Fibroblast of peridontal ligament (primary cell): ENCODE data around the gene ENPP6.

Source experiments
- DNase-seq: peaks from one replicate; pipeline ENCODE4 v3.0.0-alpha.2; 2010; ENCODE audit errors: extremely low read depth

Gene ENPP6

DNA sequence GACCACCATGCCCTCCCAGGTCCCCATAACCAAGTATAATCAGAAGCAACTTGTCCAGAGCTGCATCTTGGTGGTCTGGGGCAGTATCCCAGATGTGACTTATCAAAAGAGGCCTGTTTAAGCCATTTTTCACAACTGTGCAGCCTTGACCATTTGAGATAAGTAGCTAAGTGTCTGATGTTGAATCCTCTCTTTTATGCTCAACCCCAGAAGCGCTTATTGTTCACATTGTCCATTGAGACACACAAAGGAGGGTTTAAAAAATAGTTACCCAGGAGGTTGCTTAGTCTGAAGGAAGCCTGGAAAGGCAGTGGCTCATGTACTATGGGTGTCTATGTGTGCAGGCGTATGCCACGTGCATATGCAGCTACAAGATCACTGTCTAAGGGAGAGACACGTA lies 27.0 kb downstream of the ENPP6 start:
- no peak for DNase-seq

DNA sequence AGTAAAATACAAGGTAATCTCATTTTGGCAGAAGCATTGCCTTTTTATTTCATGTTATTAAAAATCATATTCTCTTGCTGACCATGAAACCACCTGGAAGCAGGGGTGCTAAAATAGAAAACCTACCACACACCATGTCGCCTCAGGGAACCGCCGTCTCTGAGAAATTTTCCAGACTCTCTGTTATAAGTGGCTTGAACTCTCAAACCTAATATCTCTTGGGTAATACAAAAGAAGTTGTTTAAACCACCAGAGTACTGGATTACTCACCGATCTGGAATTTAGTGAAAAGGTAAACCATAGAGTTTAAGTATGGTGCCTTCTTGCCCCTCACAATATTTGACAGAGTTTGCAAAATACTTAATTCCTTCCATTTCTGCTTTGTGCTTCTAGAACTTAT lies 27.7 kb downstream of the ENPP6 start:
- DNase-seq: no peak

GRCh38 chr4:184188443-184189400 lies 29.0 kb downstream of the ENPP6 start:
- DNase-seq: no peak

DNA sequence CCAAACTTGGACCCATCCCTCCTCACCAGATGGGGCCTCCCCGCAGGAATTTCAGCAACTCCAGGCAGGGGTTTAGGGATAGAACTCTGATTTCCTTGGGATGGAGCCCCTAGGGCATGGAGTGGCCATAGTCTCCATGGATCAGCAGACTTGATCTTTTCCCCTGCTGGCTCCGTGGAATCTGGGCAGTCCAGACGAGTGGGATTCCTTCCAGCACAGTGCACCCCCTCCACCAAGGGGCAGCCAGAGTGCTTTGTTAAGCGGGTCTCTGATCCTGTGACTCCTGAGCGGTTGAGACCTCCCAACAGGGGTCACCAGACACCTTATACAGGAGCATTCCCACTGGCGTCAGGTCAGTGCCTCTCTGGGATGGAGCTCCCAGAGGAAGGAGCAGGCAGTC lies 40.4 kb downstream of the ENPP6 start:
- DNase-seq: no peak

GRCh38 chr4:184174571-184175488 lies 42.8 kb downstream of the ENPP6 start:
- DNase-seq: no peak

DNA sequence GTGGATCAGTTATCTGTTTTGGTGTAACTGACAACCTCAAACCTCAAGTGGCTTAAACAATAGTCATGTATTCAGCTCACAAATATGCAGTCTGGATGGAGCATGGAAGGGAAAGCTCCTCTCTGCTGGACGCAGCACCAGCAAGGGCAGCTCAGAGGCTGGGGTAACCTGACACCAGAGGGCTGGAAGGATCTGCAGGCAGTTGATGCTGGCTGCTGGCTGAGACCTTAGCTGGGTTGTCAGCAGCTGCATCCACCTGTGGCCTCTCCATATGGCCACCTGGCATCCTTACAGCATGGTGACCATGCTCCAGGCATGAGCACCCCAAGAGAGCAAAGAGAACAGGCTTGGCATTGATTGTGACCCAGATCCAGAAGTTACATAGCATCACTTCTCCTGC lies 46.7 kb downstream of the ENPP6 start:
- peak; percentile 41 for DNase-seq

DNA sequence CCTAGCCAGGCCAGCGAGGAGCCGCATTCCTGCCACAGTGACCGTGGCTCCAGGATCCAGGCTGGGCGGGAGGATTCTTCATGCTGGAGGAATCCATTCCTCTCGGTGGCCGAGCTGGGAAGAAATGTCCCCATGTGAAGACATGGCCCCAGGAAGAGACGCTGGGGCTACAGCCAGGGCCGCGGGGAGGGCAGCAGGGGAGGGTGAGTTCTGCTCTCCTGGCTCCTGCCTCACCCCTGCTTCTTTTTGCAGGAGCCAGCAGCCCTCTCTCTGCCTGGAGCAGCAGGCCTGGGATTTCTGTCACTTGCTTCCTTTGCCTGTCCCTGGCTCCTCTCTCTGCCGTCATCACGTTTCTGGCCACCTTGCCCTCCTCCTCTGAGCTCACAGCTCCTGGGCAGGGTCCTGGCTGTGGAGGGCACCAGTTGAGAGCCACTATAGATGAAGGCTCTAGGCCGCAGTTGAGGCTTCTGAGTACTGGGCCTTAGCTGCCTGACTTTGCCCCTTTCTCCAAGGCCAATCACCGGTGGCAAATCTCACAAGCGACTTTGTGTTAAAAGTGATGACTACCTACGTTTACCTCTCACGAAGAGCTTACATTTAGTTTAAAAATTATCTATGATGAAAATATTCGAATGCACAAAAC lies 48.3 kb downstream of the ENPP6 start:
- DNase-seq: no peak

- peak; percentile 55 for DNase-seq
Observed at GRCh38 chr4:184168406-184169019, 49.2 kb downstream of the ENPP6 start.

DNA sequence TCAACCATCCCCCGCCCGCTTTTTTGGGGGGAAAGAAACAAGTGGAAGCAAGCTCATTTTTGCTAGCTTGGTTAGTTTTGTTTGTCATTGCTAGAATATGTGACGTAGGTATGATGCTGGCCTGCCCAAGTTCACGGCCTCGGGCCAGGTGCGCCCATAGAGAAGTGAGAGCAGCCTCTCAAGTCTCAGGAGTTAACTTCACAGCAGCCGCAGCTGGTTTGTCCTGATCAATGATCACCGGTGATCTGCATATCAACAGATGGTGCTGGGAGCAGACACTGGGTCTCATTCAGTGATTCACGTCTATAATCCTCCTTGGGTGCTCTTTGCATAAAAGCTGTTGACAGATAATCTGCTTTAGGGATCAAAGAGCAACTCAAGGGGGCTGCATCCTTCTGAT lies 50.1 kb downstream of the ENPP6 start:
- DNase-seq: no peak

GRCh38 chr4:184166736-184167135 lies 50.9 kb downstream of the ENPP6 start:
- DNase-seq: no peak

- no peak for DNase-seq
Observed at GRCh38 chr4:184165291-184165690, 52.4 kb downstream of the ENPP6 start.

GRCh38 chr4:184163813-184164212 lies 53.9 kb downstream of the ENPP6 start:
- DNase-seq: peak; percentile 19

DNA sequence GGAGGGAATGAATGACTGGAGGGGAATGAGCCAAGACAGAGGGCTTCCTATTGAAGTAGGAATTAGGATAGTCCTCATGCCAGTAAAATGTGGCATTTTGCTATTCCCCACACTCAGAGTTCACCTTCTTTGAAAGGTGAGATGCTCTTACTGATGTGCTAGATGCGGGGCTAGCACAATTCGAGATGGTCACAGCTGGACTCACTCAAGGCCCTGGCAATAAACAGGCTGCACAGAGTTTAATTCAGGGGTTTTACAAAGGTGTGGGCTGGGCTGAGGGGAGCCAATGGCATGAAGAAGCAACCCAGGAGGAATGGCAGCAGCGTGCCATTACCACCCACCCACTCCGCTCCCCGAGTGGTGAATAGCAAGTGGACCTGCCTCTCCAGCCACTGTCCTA lies 55.1 kb downstream of the ENPP6 start:
- DNase-seq: no peak

DNA sequence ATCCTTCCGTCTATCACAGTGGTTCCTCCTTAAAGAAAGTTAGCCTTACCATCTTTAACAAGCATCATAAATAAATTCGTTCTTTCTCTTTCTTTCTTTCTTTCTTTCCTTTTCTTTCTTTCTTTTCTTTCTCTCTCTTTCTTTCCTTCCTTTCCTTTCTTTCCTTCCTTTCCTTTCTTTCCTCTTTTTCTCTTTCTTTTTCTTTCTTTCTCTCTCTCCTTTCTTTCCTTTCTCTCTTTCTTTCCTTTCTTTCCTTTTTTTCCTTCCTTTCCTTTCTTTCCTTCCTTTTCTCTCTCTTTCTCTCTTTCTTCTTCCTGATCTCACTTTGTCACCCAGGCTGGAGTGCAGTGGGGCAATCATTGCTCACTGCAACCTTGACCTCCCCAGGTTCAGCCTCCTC lies 60.4 kb downstream of the ENPP6 start:
- DNase-seq: no peak

GRCh38 chr4:184156163-184156920 lies 61.3 kb downstream of the ENPP6 start:
- no peak for DNase-seq

- no peak for DNase-seq
Observed at GRCh38 chr4:184154199-184154598, 63.5 kb downstream of the ENPP6 start.

DNA sequence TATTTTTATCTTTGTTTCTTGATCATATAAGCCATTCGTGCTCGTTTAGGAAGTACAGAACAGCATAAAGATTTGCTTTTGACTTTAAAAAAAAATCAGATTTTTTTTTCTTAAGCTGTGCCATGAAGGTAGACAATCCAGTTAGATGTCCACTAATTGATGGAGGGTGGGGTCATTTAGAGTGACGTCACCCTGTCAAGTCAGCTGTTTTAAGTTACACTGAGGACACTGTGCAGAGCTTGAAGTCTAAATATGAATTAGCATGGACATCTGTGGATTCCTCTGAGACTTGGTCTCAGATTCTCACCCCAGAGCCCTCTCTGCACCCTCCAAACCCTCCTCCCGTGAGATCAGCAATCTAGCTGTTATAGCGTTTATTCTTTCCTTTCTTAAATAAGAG lies 63.9 kb downstream of the ENPP6 start:
- no peak for DNase-seq

- no peak for DNase-seq
Observed at GRCh38 chr4:184151988-184152485, 65.6 kb downstream of the ENPP6 start.

DNA sequence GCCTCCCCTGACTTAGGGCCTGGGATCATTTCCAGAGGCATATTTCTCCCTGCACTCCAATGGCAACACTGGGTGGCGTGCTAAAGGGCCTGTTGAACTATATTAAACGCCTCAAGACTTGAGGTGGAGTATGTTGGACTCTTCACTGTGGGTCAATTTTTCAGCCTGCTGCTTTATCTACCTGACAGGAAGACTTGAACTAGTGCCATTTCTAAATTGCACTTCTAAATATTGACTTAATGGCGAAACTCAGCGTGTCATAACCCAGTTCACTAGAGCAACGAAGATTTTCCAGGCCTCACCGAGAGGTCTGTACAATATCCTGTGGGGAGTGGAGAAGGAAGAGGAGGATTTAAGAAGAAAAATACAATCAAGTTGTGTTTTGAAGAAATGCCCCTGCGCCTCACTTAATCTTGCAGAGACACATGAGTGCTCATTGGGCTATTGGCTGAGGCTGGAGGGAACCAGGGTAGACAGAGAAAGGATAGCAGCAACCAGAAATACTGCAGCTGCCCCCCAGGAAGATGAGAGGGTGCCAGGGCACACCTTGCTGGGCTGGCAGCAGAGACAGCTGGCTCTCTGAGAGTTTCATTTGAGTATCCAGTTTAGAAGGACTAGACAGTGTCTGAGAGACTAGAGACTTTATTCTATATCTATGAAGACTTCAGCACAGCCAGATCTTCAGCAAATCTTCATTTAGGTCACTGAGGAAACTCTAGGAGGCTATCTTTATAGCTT lies 67.4 kb downstream of the ENPP6 start:
- no peak for DNase-seq
